SK-N-MC (cell line): ENCODE data around the gene SCG5.

Source experiments
- DNase-seq: peaks from one replicate; pipeline ENCODE4 v3.0.0-alpha.2; 2011; ENCODE audit warnings: low read depth, low spot score
- H3K27ac ChIP-seq: fragments of 200-600 bp; sonication (generic); 2 replicates; pipeline ENCODE4 v1.5.1; 2016; ENCODE audit warnings: mixed run types
- H3K36me3 ChIP-seq: fragments of 200-600 bp; sonication (generic); 2 replicates; pipeline ENCODE4 v1.6.1; 2017; ENCODE audit warnings: antibody characterized with exemption, low read length, mixed read lengths; ENCODE audit not compliant: insufficient read depth
- H3K4me3 ChIP-seq: fragments of 200-600 bp; sonication (generic); 2 replicates; pipeline ENCODE4 v1.5.1; 2016
- H3K9ac ChIP-seq: fragments of 200-600 bp; sonication (generic); 2 replicates; pipeline ENCODE4 v1.8.0; 2017; ENCODE audit warnings: mixed run types, mixed read lengths; ENCODE audit not compliant: insufficient read length
- H3K9me3 ChIP-seq: fragments of 200-600 bp; sonication (generic); 2 replicates; pipeline ENCODE4 v1.6.1; 2017; ENCODE audit warnings: low read depth, mild to moderate bottlenecking, antibody characterized with exemption, low read length, moderate library complexity, mixed read lengths
- EZH2 ChIP-seq: fragments of 200-600 bp; sonication (generic); IDR thresholded peaks from one replicate; pipeline ENCODE4 v1.6.1; 2017; ENCODE audit warnings: antibody characterized with exemption
- FOXP2 ChIP-seq: optimal IDR thresholded peaks from 2 replicates; pipeline ENCODE3; 2011; ENCODE audit warnings: mild to moderate bottlenecking, moderate library complexity; ENCODE audit not compliant: insufficient read depth; ENCODE audit errors: extremely low read length, control extremely low read depth
- POLR2AphosphoS5 ChIP-seq: IDR thresholded peaks from 2 replicates; pipeline ENCODE4 v1.6.1; 2012; ENCODE audit warnings: mild to moderate bottlenecking, low read depth, low read length, borderline replicate concordance

Gene SCG5

GRCh38 chr15:32735989-32736700 is 94.6 kb downstream of the SCG5 start:
- H3K4me3 ChIP-seq: no peak overlapping the region
- no peak overlapping the region for H3K9ac ChIP-seq
- no peaks in the 10 kb centered on the region for H3K9me3 ChIP-seq
- no peaks in the 10 kb centered on the region for H3K36me3 ChIP-seq
- no peak overlapping the region for H3K27ac ChIP-seq
- no peak for DNase-seq
- TF ChIP-seq FOXP2 (no peak), POLR2AphosphoS5 (no peak), EZH2 (no peak)

GRCh38 chr15:32736701-32737061 is 95.2 kb downstream of the SCG5 start:
- H3K4me3 ChIP-seq: no peak overlapping the region
- H3K9me3 ChIP-seq: no peaks in the 10 kb centered on the region
- no peak for DNase-seq
- H3K27ac ChIP-seq: no peak overlapping the region
- TF ChIP-seq FOXP2 (no peak), EZH2 (no peak), POLR2AphosphoS5 (no peak)
- no peak overlapping the region for H3K9ac ChIP-seq
- no peaks in the 10 kb centered on the region for H3K36me3 ChIP-seq

GRCh38 chr15:32737304-32737703 is 95.8 kb downstream of the SCG5 start:
- no peak overlapping the region for H3K4me3 ChIP-seq
- no peak overlapping the region for H3K27ac ChIP-seq
- H3K9ac ChIP-seq: no peak overlapping the region
- DNase-seq: no peak
- no peaks in the 10 kb centered on the region for H3K9me3 ChIP-seq
- no peaks in the 10 kb centered on the region for H3K36me3 ChIP-seq
- TF ChIP-seq POLR2AphosphoS5 (no peak), FOXP2 (no peak), EZH2 (no peak)

- Histone ChIP-seq H3K9me3 (no peaks in the 10 kb centered on the region), H3K36me3 (no peaks in the 10 kb centered on the region), H3K27ac (no peak overlapping the region), H3K9ac (no peak overlapping the region), H3K4me3 (no peak overlapping the region)
- no peak for TF ChIP-seq POLR2AphosphoS5
- TF ChIP-seq FOXP2: no peak
- no peak for TF ChIP-seq EZH2
- DNase-seq: no peak
These were observed 97.2 kb downstream of the SCG5 start for GRCh38 chr15:32738666-32739065.

- Histone ChIP-seq H3K9ac (no peak overlapping the region), H3K4me3 (no peak overlapping the region), H3K9me3 (no peaks in the 10 kb centered on the region), H3K27ac (no peak overlapping the region), H3K36me3 (no peaks in the 10 kb centered on the region)
- TF ChIP-seq POLR2AphosphoS5 (no peak), FOXP2 (no peak), EZH2 (no peak)
- DNase-seq: no peak
These were observed 98.1 kb downstream of the SCG5 start for GRCh38 chr15:32739522-32740063.

- DNase-seq: no peak
These were observed 102.1 kb downstream of the SCG5 start for GRCh38 chr15:32743411-32744140.

GRCh38 chr15:32746116-32746857 is 104.8 kb downstream of the SCG5 start:
- TF ChIP-seq EZH2: no peak
- no peak for TF ChIP-seq POLR2AphosphoS5
- no peak for TF ChIP-seq FOXP2
- DNase-seq: no peak

More at GRCh38 chr15:32743411-32744140, 102.1 kb downstream of the SCG5 start:
- H3K9ac ChIP-seq: no peak overlapping the region
- H3K9me3 ChIP-seq: no peaks in the 10 kb centered on the region
- H3K4me3 ChIP-seq: no peak overlapping the region
- TF ChIP-seq POLR2AphosphoS5 (no peak), FOXP2 (no peak)
- H3K36me3 ChIP-seq: no peaks in the 10 kb centered on the region
- H3K27ac ChIP-seq: no peak overlapping the region

More at GRCh38 chr15:32746116-32746857, 104.8 kb downstream of the SCG5 start:
- no peaks in the 10 kb centered on the region for H3K9me3 ChIP-seq
- no peak overlapping the region for H3K4me3 ChIP-seq
- H3K9ac ChIP-seq: no peak overlapping the region
- no peaks in the 10 kb centered on the region for H3K36me3 ChIP-seq
- H3K27ac ChIP-seq: no peak overlapping the region
